Uterus (tissue), 2 donors: ENCODE results near the gene COL26A1.

Source experiments
- POLR2A ChIP-seq, 2 donors: fragments of 450-650 bp; IDR thresholded peaks; one replicate each; pipeline ENCODE4 v1.6.1; 2016; ENCODE audit warnings: antibody characterized with exemption in 2 of 2, mild to moderate bottlenecking in 1 of 2, moderate library complexity in 1 of 2
- TF ChIP-seq, protein P1 (sequence below), 4 experiments: fragments of 200-600 bp in 2 of 4; fragments of 450-650 bp in 2 of 4; sonication (generic) in 2 of 4; IDR thresholded peaks; one replicate each; pipeline ENCODE4 v1.5.1; 2016 to 2019; ENCODE audit warnings: antibody characterized with exemption in 4 of 4, mild to moderate bottlenecking in 2 of 4, moderate library complexity in 1 of 4

DNA sequence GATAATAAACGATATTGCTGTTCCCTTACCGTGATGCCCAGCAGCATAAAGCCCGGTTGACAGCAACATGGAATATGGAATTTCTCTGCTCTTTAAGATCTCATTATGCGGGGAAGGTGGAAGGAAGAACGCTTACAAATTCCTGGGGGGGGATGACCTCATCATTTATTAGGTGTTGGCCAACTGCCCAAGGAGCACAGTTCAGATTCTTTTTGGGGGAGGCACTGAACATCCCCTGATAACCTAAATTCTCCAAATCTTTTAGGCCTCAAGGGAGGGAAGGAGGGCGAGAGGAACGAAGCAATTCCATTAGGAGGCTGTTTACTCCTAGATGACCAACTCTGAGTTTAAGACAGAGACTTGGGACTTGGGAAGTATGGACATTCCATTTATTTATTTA is 5.2 kb upstream of the COL26A1 start:
- TF ChIP-seq, protein P1, sequence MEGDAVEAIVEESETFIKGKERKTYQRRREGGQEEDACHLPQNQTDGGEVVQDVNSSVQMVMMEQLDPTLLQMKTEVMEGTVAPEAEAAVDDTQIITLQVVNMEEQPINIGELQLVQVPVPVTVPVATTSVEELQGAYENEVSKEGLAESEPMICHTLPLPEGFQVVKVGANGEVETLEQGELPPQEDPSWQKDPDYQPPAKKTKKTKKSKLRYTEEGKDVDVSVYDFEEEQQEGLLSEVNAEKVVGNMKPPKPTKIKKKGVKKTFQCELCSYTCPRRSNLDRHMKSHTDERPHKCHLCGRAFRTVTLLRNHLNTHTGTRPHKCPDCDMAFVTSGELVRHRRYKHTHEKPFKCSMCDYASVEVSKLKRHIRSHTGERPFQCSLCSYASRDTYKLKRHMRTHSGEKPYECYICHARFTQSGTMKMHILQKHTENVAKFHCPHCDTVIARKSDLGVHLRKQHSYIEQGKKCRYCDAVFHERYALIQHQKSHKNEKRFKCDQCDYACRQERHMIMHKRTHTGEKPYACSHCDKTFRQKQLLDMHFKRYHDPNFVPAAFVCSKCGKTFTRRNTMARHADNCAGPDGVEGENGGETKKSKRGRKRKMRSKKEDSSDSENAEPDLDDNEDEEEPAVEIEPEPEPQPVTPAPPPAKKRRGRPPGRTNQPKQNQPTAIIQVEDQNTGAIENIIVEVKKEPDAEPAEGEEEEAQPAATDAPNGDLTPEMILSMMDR (IDR thresholded peaks at IDR 0.05), result no peak
- TF ChIP-seq POLR2A (IDR thresholded peaks at IDR 0.05), result no peak
